ENCODE data around the gene RPRD1A. TPM values are rescaled to one million over a fixed set of nuclear protein-coding genes. Genes with fewer than 3 reads are reported as not detected.

Gene RPRD1A
- total RNA-seq, 1 donor from 2014 or later: 47.6 TPM

- TF ChIP-seq, protein P1, sequence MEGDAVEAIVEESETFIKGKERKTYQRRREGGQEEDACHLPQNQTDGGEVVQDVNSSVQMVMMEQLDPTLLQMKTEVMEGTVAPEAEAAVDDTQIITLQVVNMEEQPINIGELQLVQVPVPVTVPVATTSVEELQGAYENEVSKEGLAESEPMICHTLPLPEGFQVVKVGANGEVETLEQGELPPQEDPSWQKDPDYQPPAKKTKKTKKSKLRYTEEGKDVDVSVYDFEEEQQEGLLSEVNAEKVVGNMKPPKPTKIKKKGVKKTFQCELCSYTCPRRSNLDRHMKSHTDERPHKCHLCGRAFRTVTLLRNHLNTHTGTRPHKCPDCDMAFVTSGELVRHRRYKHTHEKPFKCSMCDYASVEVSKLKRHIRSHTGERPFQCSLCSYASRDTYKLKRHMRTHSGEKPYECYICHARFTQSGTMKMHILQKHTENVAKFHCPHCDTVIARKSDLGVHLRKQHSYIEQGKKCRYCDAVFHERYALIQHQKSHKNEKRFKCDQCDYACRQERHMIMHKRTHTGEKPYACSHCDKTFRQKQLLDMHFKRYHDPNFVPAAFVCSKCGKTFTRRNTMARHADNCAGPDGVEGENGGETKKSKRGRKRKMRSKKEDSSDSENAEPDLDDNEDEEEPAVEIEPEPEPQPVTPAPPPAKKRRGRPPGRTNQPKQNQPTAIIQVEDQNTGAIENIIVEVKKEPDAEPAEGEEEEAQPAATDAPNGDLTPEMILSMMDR (IDR thresholded peaks at IDR 0.05): no peak
- H3K4me3 Mint-ChIP-seq: no peak overlapping the region
- ChIA-PET POLR2A (no interaction called here), CTCF (no interaction called here)
- DNase-seq (no peak), ATAC-seq (ENCODE audit: low read depth) (no peak)
- H3K27me3 Mint-ChIP-seq: no peaks in the 10 kb centered on the region
- peaks cover 3% of the 10 kb centered on the region for H3K4me1 Mint-ChIP-seq
- no peaks in the 10 kb centered on the region for H3K9me3 Mint-ChIP-seq
- H3K27ac Mint-ChIP-seq: no peak overlapping the region
- intact Hi-C loops (cut with micrococcal nuclease): no loop called here
- no peaks in the 10 kb centered on the region for H3K36me3 Mint-ChIP-seq (ENCODE audit: low read depth)
Measured at GRCh38 chr18:36009214-36009613, 58.1 kb downstream of the RPRD1A start.

GRCh38 chr18:36006997-36007396 lies 60.4 kb downstream of the RPRD1A start:
- TF ChIP-seq, protein P1 (IDR thresholded peaks at IDR 0.05): no peak
- POLR2A ChIA-PET: no interaction called here
- H3K27me3 Mint-ChIP-seq: no peaks in the 10 kb centered on the region
- DNase-seq (no peak), ATAC-seq (ENCODE audit: low read depth) (no peak)
- CTCF ChIA-PET: interaction anchor here (1.9 kb wide), 1 partner anchor 11 kb away, joined by 6 read pairs; no protein-coding TSS in a partner anchor
- peaks cover 6% of the 10 kb centered on the region for H3K4me1 Mint-ChIP-seq
- H3K9me3 Mint-ChIP-seq: no peaks in the 10 kb centered on the region
- no peaks in the 10 kb centered on the region for H3K36me3 Mint-ChIP-seq (ENCODE audit: low read depth)
- intact Hi-C loops (cut with micrococcal nuclease): no loop called here
- no peak overlapping the region for H3K4me3 Mint-ChIP-seq
- no peak overlapping the region for H3K27ac Mint-ChIP-seq

DNA sequence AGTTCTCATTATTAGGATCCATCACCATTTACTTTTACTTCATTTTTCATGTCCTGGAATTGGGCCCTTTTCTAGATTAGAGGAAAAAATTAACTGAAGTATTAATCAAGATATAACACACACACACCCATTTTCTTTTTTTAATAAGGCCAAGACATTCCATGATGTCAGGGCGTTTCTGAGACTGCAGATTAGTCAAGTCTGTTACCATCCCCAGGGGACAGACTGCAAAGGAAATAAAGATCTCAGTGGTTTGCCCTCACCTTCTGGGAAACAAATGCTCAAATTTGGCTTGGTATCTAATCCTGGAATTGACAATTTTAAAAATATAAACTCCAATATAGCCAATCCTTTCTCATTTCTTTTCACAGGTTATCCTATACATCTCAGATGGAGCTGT lies 67.4 kb downstream of the RPRD1A start:
- POLR2A ChIA-PET: no interaction called here
- H3K27ac Mint-ChIP-seq: no peak overlapping the region
- CTCF ChIA-PET: no interaction called here
- TF ChIP-seq, protein P1 (IDR thresholded peaks at IDR 0.05): no peak
- no peaks in the 10 kb centered on the region for H3K9me3 Mint-ChIP-seq
- H3K4me3 Mint-ChIP-seq: no peak overlapping the region
- intact Hi-C loops (cut with micrococcal nuclease): no loop called here
- ATAC-seq (ENCODE audit: low read depth) (peak; percentile 56), DNase-seq (no peak)
- no peaks in the 10 kb centered on the region for H3K27me3 Mint-ChIP-seq
- H3K36me3 Mint-ChIP-seq (ENCODE audit: low read depth): no peaks in the 10 kb centered on the region
- peaks cover 32% of the 10 kb centered on the region for H3K4me1 Mint-ChIP-seq

GRCh38 chr18:35998967-35999366 lies 68.4 kb downstream of the RPRD1A start:
- DNase-seq: no peak
- intact Hi-C loops (cut with micrococcal nuclease): no loop called here
- TF ChIP-seq, protein P1 (IDR thresholded peaks at IDR 0.05): no peak
- Mint-ChIP-seq H3K27ac (no peak overlapping the region), H3K27me3 (no peaks in the 10 kb centered on the region), H3K9me3 (no peaks in the 10 kb centered on the region), H3K4me1 (peaks cover 32% of the 10 kb centered on the region), H3K36me3 (ENCODE audit: low read depth) (no peaks in the 10 kb centered on the region), H3K4me3 (no peak overlapping the region)
- CTCF ChIA-PET: no interaction called here
- POLR2A ChIA-PET: no interaction called here
- no peak for ATAC-seq (ENCODE audit: low read depth)

DNA sequence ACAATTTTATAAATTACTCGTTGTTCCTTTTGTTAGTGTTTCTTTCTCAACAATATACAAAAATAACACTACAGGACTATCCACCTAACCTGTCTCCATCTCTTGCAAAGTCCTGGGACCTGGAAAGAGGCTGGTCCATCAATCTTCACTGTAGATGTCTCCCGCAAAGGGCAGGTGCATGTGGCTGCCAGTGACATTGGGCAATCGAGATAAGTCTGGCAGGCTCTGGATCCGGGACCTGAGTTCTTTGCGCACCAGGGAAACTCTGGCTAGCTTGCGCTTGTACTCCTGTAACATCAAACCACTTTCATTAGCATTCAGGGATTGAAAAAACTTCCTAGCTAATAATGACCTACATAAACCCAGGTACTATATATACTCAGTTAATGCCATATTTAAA lies 74.3 kb downstream of the RPRD1A start:
- ChIA-PET POLR2A (no interaction called here), CTCF (no interaction called here)
- no peaks in the 10 kb centered on the region for H3K4me1 Mint-ChIP-seq
- TF ChIP-seq, protein P1 (IDR thresholded peaks at IDR 0.05): no peak
- peaks cover 30% of the 10 kb centered on the region for H3K36me3 Mint-ChIP-seq (ENCODE audit: low read depth)
- DNase-seq (no peak), ATAC-seq (ENCODE audit: low read depth) (no peak)
- no peak overlapping the region for H3K27ac Mint-ChIP-seq
- no peak overlapping the region for H3K4me3 Mint-ChIP-seq
- H3K9me3 Mint-ChIP-seq: no peaks in the 10 kb centered on the region
- intact Hi-C loops (cut with micrococcal nuclease): no loop called here
- no peaks in the 10 kb centered on the region for H3K27me3 Mint-ChIP-seq
